ENCODE results near the gene RINL. TPM values are rescaled to one million over a fixed set of nuclear protein-coding genes. Genes with fewer than 3 reads are reported as not detected.

The RINL gene
- total RNA-seq, 1 donor from 2014 or later = 2.6 TPM

GRCh38 chr19:38915329-38916321, 37.5 kb upstream of the RINL start:
- H3K27me3 Mint-ChIP-seq = peaks cover 3% of the 10 kb centered on the region
- H3K27ac Mint-ChIP-seq = no peak overlapping the region
- no peak for DNase-seq (ENCODE audit: low spot score, unreplicated experiment)
- TF ChIP-seq, protein P1, sequence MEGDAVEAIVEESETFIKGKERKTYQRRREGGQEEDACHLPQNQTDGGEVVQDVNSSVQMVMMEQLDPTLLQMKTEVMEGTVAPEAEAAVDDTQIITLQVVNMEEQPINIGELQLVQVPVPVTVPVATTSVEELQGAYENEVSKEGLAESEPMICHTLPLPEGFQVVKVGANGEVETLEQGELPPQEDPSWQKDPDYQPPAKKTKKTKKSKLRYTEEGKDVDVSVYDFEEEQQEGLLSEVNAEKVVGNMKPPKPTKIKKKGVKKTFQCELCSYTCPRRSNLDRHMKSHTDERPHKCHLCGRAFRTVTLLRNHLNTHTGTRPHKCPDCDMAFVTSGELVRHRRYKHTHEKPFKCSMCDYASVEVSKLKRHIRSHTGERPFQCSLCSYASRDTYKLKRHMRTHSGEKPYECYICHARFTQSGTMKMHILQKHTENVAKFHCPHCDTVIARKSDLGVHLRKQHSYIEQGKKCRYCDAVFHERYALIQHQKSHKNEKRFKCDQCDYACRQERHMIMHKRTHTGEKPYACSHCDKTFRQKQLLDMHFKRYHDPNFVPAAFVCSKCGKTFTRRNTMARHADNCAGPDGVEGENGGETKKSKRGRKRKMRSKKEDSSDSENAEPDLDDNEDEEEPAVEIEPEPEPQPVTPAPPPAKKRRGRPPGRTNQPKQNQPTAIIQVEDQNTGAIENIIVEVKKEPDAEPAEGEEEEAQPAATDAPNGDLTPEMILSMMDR (IDR thresholded peaks at IDR 0.05; ENCODE audit: unreplicated experiment) = no peak
- peaks cover 2% of the 10 kb centered on the region for H3K36me3 Mint-ChIP-seq (ENCODE audit: insufficient read depth)
- H3K9me3 Mint-ChIP-seq (ENCODE audit: low read depth) = no peaks in the 10 kb centered on the region
- no peak overlapping the region for H3K4me3 Mint-ChIP-seq (ENCODE audit: low read depth)
- H3K4me1 Mint-ChIP-seq (ENCODE audit: low read depth) = no peaks in the 10 kb centered on the region

GRCh38 chr19:38913958-38914357, 35.9 kb upstream of the RINL start:
- Mint-ChIP-seq H3K36me3 (ENCODE audit: insufficient read depth) (peaks cover 2% of the 10 kb centered on the region), H3K27ac (no peak overlapping the region), H3K4me1 (ENCODE audit: low read depth) (no peaks in the 10 kb centered on the region), H3K27me3 (peaks cover 3% of the 10 kb centered on the region), H3K9me3 (ENCODE audit: low read depth) (no peaks in the 10 kb centered on the region), H3K4me3 (ENCODE audit: low read depth) (no peak overlapping the region)
- DNase-seq (ENCODE audit: low spot score, unreplicated experiment) = no peak
- TF ChIP-seq, protein P1 (IDR thresholded peaks at IDR 0.05; ENCODE audit: unreplicated experiment) = no peak

GRCh38 chr19:38912600-38913514, 34.8 kb upstream of the RINL start:
- Mint-ChIP-seq H3K27ac (no peak overlapping the region), H3K9me3 (ENCODE audit: low read depth) (no peaks in the 10 kb centered on the region), H3K4me3 (ENCODE audit: low read depth) (no peak overlapping the region), H3K36me3 (ENCODE audit: insufficient read depth) (peaks cover 4% of the 10 kb centered on the region), H3K27me3 (peaks cover 3% of the 10 kb centered on the region), H3K4me1 (ENCODE audit: low read depth) (no peaks in the 10 kb centered on the region)
- DNase-seq (ENCODE audit: low spot score, unreplicated experiment) = no peak
- TF ChIP-seq, protein P1 (IDR thresholded peaks at IDR 0.05; ENCODE audit: unreplicated experiment) = no peak

- Mint-ChIP-seq H3K27me3 (peaks cover 3% of the 10 kb centered on the region), H3K27ac (no peak overlapping the region), H3K9me3 (ENCODE audit: low read depth) (no peaks in the 10 kb centered on the region), H3K36me3 (ENCODE audit: insufficient read depth) (peaks cover 9% of the 10 kb centered on the region), H3K4me3 (ENCODE audit: low read depth) (no peak overlapping the region), H3K4me1 (ENCODE audit: low read depth) (no peaks in the 10 kb centered on the region)
- TF ChIP-seq, protein P1 (IDR thresholded peaks at IDR 0.05; ENCODE audit: unreplicated experiment) = no peak
- DNase-seq (ENCODE audit: low spot score, unreplicated experiment) = no peak
These were observed 33.4 kb upstream of the RINL start for GRCh38 chr19:38911388-38912001.

GRCh38 chr19:38910488-38910887, 32.4 kb upstream of the RINL start:
- Mint-ChIP-seq H3K36me3 (ENCODE audit: insufficient read depth) (peaks cover 9% of the 10 kb centered on the region), H3K4me1 (ENCODE audit: low read depth) (no peaks in the 10 kb centered on the region), H3K27me3 (peaks cover 3% of the 10 kb centered on the region), H3K4me3 (ENCODE audit: low read depth) (no peak overlapping the region), H3K9me3 (ENCODE audit: low read depth) (no peaks in the 10 kb centered on the region), H3K27ac (no peak overlapping the region)
- DNase-seq (ENCODE audit: low spot score, unreplicated experiment) = no peak
- TF ChIP-seq, protein P1 (IDR thresholded peaks at IDR 0.05; ENCODE audit: unreplicated experiment) = no peak
